Kidney epithelial cell (primary cell): ENCODE data around the gene HDAC7. TPM values are rescaled to one million over a fixed set of nuclear protein-coding genes. Genes with fewer than 3 reads are reported as not detected.

ENCODE experiments used
- DNase-seq: peaks from one replicate; pipeline ENCODE4 v3.0.0-alpha.2; 2010; ENCODE audit warnings: low read depth
- H3K27me3 ChIP-seq: 2 replicates; pipeline ENCODE4 v1.6.0; 2011; ENCODE audit warnings: low read length; ENCODE audit not compliant: control insufficient read depth, insufficient read depth
- H3K36me3 ChIP-seq: 2 replicates; pipeline ENCODE4 v1.5.1; 2011; ENCODE audit warnings: low read length; ENCODE audit not compliant: control insufficient read depth, insufficient read depth
- H3K4me3 ChIP-seq: 2 replicates; pipeline ENCODE4 v1.5.1; 2011; ENCODE audit warnings: low read depth, mild to moderate bottlenecking, control low read depth, low read length
- CTCF ChIP-seq: IDR thresholded peaks from 2 replicates; pipeline ENCODE4 v1.5.1; 2011; ENCODE audit warnings: mild to moderate bottlenecking, moderate library complexity, low read length, control low read depth, inconsistent platforms; ENCODE audit not compliant: insufficient read depth, poor library complexity, severe bottlenecking
- total RNA-seq: library from RNA; depleted of rRNA; stranded (reverse); fragments of >200 nt; gene quantifications from 2 replicates; pipeline ENCODE4 v1.2.3, GENCODE V29; 2015

The HDAC7 gene
- total RNA-seq, 1 donor from 2014 or later: 52.1 TPM

- Histone ChIP-seq H3K27me3 (peaks cover 5% of the 10 kb centered on the region), H3K4me3 (no peak overlapping the region), H3K36me3 (no peaks in the 10 kb centered on the region)
- TF ChIP-seq CTCF: no peak
- no peak for DNase-seq
These were observed 16.1 kb upstream of the HDAC7 start for GRCh38 chr12:47835831-47836155.

- Histone ChIP-seq H3K4me3 (no peak overlapping the region), H3K36me3 (no peaks in the 10 kb centered on the region), H3K27me3 (peaks cover 5% of the 10 kb centered on the region)
- TF ChIP-seq CTCF: no peak
- DNase-seq: no peak
These were observed 15.5 kb upstream of the HDAC7 start for GRCh38 chr12:47835006-47835830.

DNA sequence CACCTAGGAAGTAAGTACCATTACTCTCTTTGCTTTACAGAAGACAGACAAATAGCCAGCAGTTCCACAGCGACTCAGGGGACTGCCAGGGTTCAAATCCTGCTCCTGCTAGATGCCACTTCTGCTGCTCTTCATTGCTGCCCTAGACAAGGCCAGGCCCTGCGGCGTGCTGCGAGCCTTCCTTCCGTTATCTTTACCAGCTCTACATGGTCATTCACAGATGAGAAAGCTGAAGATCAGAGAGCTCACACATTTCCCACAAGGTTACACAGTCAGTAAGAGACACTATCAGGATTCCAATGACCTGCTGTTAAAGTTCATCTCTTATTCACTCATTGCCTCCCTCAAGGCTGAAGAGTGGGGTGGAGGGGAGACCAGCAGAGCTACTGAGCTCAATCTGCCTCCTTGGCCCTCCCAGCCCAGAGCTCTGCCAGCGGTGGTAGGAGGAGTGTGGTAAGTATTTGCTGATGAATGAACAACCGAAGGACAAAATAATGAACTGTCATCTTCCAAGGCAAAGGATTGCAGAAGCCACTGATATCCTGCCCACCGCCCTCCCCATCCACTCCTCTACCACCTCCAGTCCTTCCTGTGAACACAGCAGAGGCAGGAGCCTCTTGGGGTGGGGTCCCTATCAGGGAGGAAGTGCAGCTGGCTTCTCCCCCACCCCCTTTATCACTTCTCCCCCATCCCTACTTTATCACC is 14.6 kb upstream of the HDAC7 start:
- no peak for TF ChIP-seq CTCF
- no peak for DNase-seq
- H3K27me3 ChIP-seq: peaks cover 3% of the 10 kb centered on the region
- H3K4me3 ChIP-seq: no peak overlapping the region
- H3K36me3 ChIP-seq: no peaks in the 10 kb centered on the region

- no peak for DNase-seq
- Histone ChIP-seq H3K4me3 (no peak overlapping the region), H3K36me3 (no peaks in the 10 kb centered on the region), H3K27me3 (no peaks in the 10 kb centered on the region)
- no peak for TF ChIP-seq CTCF
These were observed 13.9 kb upstream of the HDAC7 start for GRCh38 chr12:47833591-47834012.

GRCh38 chr12:47832263-47832933 is 12.7 kb upstream of the HDAC7 start:
- H3K36me3 ChIP-seq: no peaks in the 10 kb centered on the region
- no peak for DNase-seq
- TF ChIP-seq CTCF: no peak
- H3K4me3 ChIP-seq: no peak overlapping the region
- no peaks in the 10 kb centered on the region for H3K27me3 ChIP-seq
